GM21360 (cell line): ENCODE results near the gene TADA2B.

Experiments used
- ATAC-seq: cut with Tn5 transposase; IDR thresholded peaks from one replicate; pipeline ENCODE4 v1.9.1; 2021; ENCODE audit warnings: mild to moderate bottlenecking, moderate library complexity; ENCODE audit not compliant: unreplicated experiment

The TADA2B gene

GRCh38 chr4:7043284-7044136, at the start of gene TADA2B:
Gene TADA2B, plus strand, starts transcription at chr4:7043372. Its CDS starts 208 bp downstream, at chr4:7043580.
- peak; percentile 18 for ATAC-seq

GRCh38 chr4:6996481-6996880, 46.7 kb upstream of the TADA2B start:
- no peak for ATAC-seq

GRCh38 chr4:6999172-7000086, 43.7 kb upstream of the TADA2B start:
- no peak for ATAC-seq

- ATAC-seq = no peak
These were observed 42.6 kb upstream of the TADA2B start for GRCh38 chr4:7000421-7001176.

- no peak for ATAC-seq
These were observed 41.9 kb upstream of the TADA2B start for GRCh38 chr4:7001271-7001670.

GRCh38 chr4:7002336-7002735, 40.8 kb upstream of the TADA2B start:
- no peak for ATAC-seq

GRCh38 chr4:7003176-7003878, 39.8 kb upstream of the TADA2B start:
- ATAC-seq = no peak

- no peak for ATAC-seq
These were observed 39.3 kb upstream of the TADA2B start for GRCh38 chr4:7003879-7004240.

GRCh38 chr4:7004331-7004730, 38.8 kb upstream of the TADA2B start:
- no peak for ATAC-seq

- ATAC-seq = no peak
These were observed 37.6 kb upstream of the TADA2B start for GRCh38 chr4:7005571-7005970.

- ATAC-seq = no peak
These were observed 36.8 kb upstream of the TADA2B start for GRCh38 chr4:7006411-7006810.

GRCh38 chr4:7007142-7007907, 35.8 kb upstream of the TADA2B start:
- ATAC-seq = no peak

GRCh38 chr4:7007944-7008343, 35.2 kb upstream of the TADA2B start:
- ATAC-seq = no peak

- no peak for ATAC-seq
These were observed 33.6 kb upstream of the TADA2B start for GRCh38 chr4:7009564-7009963.

- peak; percentile 45 for ATAC-seq
These were observed 30.0 kb upstream of the TADA2B start for GRCh38 chr4:7013175-7013574.

- ATAC-seq = no peak
These were observed 28.4 kb upstream of the TADA2B start for GRCh38 chr4:7014815-7015214.

- ATAC-seq = no peak
These were observed 27.7 kb upstream of the TADA2B start for GRCh38 chr4:7015383-7016035.

GRCh38 chr4:7016086-7016485, 27.1 kb upstream of the TADA2B start:
- no peak for ATAC-seq

GRCh38 chr4:7016512-7016911, 26.7 kb upstream of the TADA2B start:
- no peak for ATAC-seq
